Testis (tissue), 2 donors: ENCODE measurements around the gene COX10.
"Not testable (repeated sequence)": the region's sequence is repeated elsewhere in the genome, so short reads cannot be mapped to it uniquely, and the experiment has no call there.

ENCODE experiments used
- POLR2A ChIP-seq: fragments of 450-650 bp; IDR thresholded peaks from one replicate; pipeline ENCODE4 v1.6.1; 2017; ENCODE audit warnings: antibody characterized with exemption, mild to moderate bottlenecking, moderate library complexity
- TF ChIP-seq, protein P1 (sequence below), 3 experiments: fragments of 450-650 bp in 2 of 3; fragments of 200-600 bp in 1 of 3; sonication (generic) in 1 of 3; IDR thresholded peaks; one replicate each; pipeline ENCODE4 v1.5.1; 2016 to 2019; ENCODE audit warnings: antibody characterized with exemption in 3 of 3, mild to moderate bottlenecking in 2 of 3, moderate library complexity in 1 of 3

GRCh38 chr17:14191469-14191868 is 122.2 kb downstream of the COX10 start:
- TF ChIP-seq POLR2A: not testable (repeated sequence)
- TF ChIP-seq, protein P1, sequence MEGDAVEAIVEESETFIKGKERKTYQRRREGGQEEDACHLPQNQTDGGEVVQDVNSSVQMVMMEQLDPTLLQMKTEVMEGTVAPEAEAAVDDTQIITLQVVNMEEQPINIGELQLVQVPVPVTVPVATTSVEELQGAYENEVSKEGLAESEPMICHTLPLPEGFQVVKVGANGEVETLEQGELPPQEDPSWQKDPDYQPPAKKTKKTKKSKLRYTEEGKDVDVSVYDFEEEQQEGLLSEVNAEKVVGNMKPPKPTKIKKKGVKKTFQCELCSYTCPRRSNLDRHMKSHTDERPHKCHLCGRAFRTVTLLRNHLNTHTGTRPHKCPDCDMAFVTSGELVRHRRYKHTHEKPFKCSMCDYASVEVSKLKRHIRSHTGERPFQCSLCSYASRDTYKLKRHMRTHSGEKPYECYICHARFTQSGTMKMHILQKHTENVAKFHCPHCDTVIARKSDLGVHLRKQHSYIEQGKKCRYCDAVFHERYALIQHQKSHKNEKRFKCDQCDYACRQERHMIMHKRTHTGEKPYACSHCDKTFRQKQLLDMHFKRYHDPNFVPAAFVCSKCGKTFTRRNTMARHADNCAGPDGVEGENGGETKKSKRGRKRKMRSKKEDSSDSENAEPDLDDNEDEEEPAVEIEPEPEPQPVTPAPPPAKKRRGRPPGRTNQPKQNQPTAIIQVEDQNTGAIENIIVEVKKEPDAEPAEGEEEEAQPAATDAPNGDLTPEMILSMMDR (IDR thresholded peaks at IDR 0.05): not testable (repeated sequence)
